Thyroid gland (tissue), 4 donors: ENCODE results near the gene ZCCHC4. TPM values are rescaled to one million over a fixed set of nuclear protein-coding genes. Genes with fewer than 3 reads are reported as not detected.
"Not testable (repeated sequence)": the region's sequence is repeated elsewhere in the genome, so short reads cannot be mapped to it uniquely, and the experiment has no call there.

ENCODE experiments used
- DNase-seq, 2 donors: peaks; one replicate each; pipeline ENCODE4 v3.0.0-alpha.2; 2019
- H3K27ac ChIP-seq, 3 donors: fragments of 200-600 bp; sonication (generic); 1 replicate in 2 of 3; 2 replicates in 1 of 3; pipeline ENCODE4 v1.5.1; 2016 to 2019; ENCODE audit warnings: mild to moderate bottlenecking in 1 of 3, moderate library complexity in 1 of 3
- H3K27me3 ChIP-seq: fragments of 200-600 bp; sonication (generic); one replicate; pipeline ENCODE4 v1.5.1; 2019
- H3K36me3 ChIP-seq, 2 donors: fragments of 200-600 bp; sonication (generic); one replicate each; pipeline ENCODE4 v1.5.1; 2016 to 2019
- H3K4me1 ChIP-seq, 2 donors: fragments of 200-600 bp; sonication (generic); one replicate each; pipeline ENCODE4 v1.5.1; 2017 to 2019
- H3K4me3 ChIP-seq, 3 donors: fragments of 200-600 bp; sonication (generic); replicated peaks in 1 of 3; 1 replicate in 2 of 3; 2 replicates in 1 of 3; pipeline ENCODE4 v1.5.1; 2016; ENCODE audit warnings: mild to moderate bottlenecking in 1 of 3
- H3K9me3 ChIP-seq: fragments of 200-600 bp; sonication (generic); one replicate; pipeline ENCODE4 v1.5.1; 2017
- CTCF ChIP-seq, 6 experiments: fragments of 200-600 bp in 3 of 6; fragments of 450-650 bp in 3 of 6; sonication (generic) in 3 of 6; IDR thresholded peaks; one replicate each; pipeline ENCODE4 v1.5.1; 2016 to 2019; ENCODE audit warnings: antibody characterized with exemption in 6 of 6, mild to moderate bottlenecking in 2 of 6, inconsistent platforms in 1 of 6, moderate library complexity in 1 of 6
- POLR2A ChIP-seq, 2 donors: fragments of 450-650 bp; IDR thresholded peaks; one replicate each; pipeline ENCODE4 v1.6.1; 2017; ENCODE audit warnings: antibody characterized with exemption in 2 of 2, mild to moderate bottlenecking in 2 of 2, moderate library complexity in 1 of 2
- WGBS, 2 donors: methylation state at CpG; one replicate each; pipeline ENCODE4 v1.1.5; 2017; 5-methylcytosine and 5-hydroxymethylcytosine counted together
- intact Hi-C: fragments of 100-400 bp; cut with DNase I; formaldehyde crosslinking; loops from one replicate; pipeline ENCODE4 v1.15.1; 2023
- total RNA-seq, 4 donors: library from RNA; depleted of rRNA; stranded (reverse); fragments of >200 nt; gene quantifications; one replicate each; pipeline ENCODE4 v1.2.3, GENCODE V29; 2016

The ZCCHC4 gene
- total RNA-seq, 4 donors from 2014 or later, result 9.3 to 19.5 (median 13.4) TPM

DNA sequence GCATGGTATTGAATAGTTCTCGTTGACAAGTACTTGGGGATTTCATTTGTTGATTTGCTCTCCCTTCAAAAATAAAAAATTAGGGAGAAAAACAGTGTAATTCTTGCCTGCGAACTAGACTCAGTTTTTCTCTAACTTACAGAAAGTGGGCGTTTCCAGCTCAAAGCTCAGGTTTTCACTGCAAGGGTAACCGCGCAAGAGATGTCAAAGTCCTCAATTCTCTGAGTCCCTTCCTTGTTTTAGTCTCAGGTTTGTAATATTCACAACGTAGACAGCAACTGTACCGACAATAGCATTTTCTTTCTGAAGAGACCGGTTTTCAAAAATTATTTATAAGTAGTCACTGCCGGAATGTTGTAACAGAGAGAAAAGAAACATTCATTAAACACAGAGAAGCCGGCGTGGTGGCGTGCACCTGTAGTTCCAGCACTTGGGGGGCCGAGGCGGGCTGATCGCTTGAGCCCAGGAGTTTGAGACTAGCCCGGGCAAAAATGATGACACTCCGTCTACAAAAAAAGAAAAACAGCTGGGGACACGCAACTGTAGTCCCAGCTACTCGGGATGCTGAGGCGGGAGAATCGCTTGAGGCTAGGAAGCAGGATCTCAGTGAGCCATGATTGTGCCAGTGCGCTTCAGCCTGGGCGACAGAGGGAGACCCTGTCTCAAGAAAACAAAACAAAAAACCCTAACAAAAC, 774 bp downstream of the ZCCHC4 start:
- H3K4me1 ChIP-seq, result peaks cover 5 to 7% of the 10 kb centered on the region in 2 donors
- no peaks in the 10 kb centered on the region for H3K9me3 ChIP-seq
- no peak for TF ChIP-seq CTCF (IDR thresholded peaks at IDR 0.05)
- no peak for TF ChIP-seq POLR2A (IDR thresholded peaks at IDR 0.05)
- no peaks in the 10 kb centered on the region for H3K27me3 ChIP-seq
- H3K4me3 ChIP-seq, result peak overlapping the region; percentile 12 to 60 (median 48)
- H3K27ac ChIP-seq, result peak overlapping the region in 2 of 3 donors; percentile 47 to 50
- intact Hi-C loops, result loop anchor here (5.0 to 10.0 kb wide), 2 partner anchors 61 to 81 kb away; partner anchors contain the start of genes ANAPC4 and PI4K2B
- DNase-seq, result no peak
- no peaks in the 10 kb centered on the region for H3K36me3 ChIP-seq
- 22 to 24% methylated on average over 23 of the region's 23 CpGs for WGBS, 2 donors

GRCh38 chr4:25320336-25320735, 7.8 kb downstream of the ZCCHC4 start:
- no peak for TF ChIP-seq POLR2A (IDR thresholded peaks at IDR 0.05)
- no peak for TF ChIP-seq CTCF (IDR thresholded peaks at IDR 0.05)
- 78 to 85% methylated on average over 2 of the region's 2 CpGs for WGBS, 2 donors
- Histone ChIP-seq H3K4me3 (no peak overlapping the region), H3K9me3 (no peaks in the 10 kb centered on the region), H3K27me3 (no peaks in the 10 kb centered on the region), H3K27ac (no peak overlapping the region), H3K36me3 (peaks cover 0 to 9% of the 10 kb centered on the region in 2 donors), H3K4me1 (no peaks in the 10 kb centered on the region)
- intact Hi-C loops, result no loop called here
- no peak for DNase-seq

DNA sequence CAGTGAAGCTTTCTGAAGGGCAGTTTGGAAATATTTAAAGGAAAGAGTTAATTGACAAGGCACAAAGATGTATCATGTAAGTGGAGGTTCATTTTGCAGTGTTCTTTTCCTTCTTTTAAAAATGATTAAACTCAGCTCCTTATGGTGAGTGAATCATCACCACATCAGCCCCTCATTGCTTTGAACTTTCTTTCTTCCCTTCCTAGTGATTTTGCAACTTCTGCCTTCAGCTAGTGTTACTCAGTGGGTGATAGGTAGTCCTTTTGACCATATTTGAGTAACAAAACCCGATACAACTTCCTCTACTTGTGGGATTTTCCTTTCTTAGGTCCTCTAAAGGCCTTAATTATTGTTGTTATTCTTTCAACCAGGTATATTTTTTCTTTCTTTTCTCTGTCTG, 8.2 kb downstream of the ZCCHC4 start:
- H3K27me3 ChIP-seq, result no peaks in the 10 kb centered on the region
- DNase-seq, result no peak
- H3K36me3 ChIP-seq, result peaks cover 0 to 9% of the 10 kb centered on the region in 2 donors
- H3K27ac ChIP-seq, result no peak overlapping the region
- H3K4me3 ChIP-seq, result no peak overlapping the region
- TF ChIP-seq CTCF (IDR thresholded peaks at IDR 0.05), result no peak
- TF ChIP-seq POLR2A (IDR thresholded peaks at IDR 0.05), result no peak
- intact Hi-C loops, result no loop called here
- no peaks in the 10 kb centered on the region for H3K9me3 ChIP-seq
- 75% methylated on average over 1 of the region's 1 CpG for WGBS, 2 donors
- H3K4me1 ChIP-seq, result no peaks in the 10 kb centered on the region

GRCh38 chr4:25321703-25322102, 9.1 kb downstream of the ZCCHC4 start:
- Histone ChIP-seq H3K4me1 (no peaks in the 10 kb centered on the region), H3K27me3 (no peaks in the 10 kb centered on the region), H3K9me3 (no peaks in the 10 kb centered on the region), H3K36me3 (peaks cover 0 to 9% of the 10 kb centered on the region in 2 donors), H3K4me3 (no peak overlapping the region), H3K27ac (no peak overlapping the region)
- DNase-seq, result no peak
- TF ChIP-seq POLR2A (IDR thresholded peaks at IDR 0.05), result no peak
- no peak for TF ChIP-seq CTCF (IDR thresholded peaks at IDR 0.05)
- WGBS, 2 donors, result 94 to 95% methylated on average over 3 of the region's 3 CpGs
- intact Hi-C loops, result no loop called here

DNA sequence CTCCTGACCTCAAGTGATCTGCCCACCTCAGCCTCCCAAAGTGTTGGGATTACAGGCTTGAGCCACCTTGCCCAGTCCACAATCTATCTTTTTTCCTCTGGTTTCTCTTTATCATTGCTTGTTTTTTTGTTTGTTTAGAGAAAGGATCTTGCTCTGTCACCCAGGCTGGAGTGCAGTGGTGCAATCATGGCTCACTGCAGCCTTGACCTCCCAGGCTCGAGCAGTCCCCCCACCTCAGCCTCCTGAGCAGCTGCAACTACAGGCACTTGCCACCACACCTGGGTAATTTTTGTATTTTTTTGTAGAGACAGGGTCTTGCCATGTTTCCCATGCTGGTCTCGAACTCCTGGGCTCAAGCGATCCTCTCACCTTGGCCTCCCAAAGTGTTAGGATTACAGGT, 15.9 kb downstream of the ZCCHC4 start:
- intact Hi-C loops, H3K36me3 ChIP-seq, H3K27ac ChIP-seq, H3K9me3 ChIP-seq, H3K27me3 ChIP-seq, H3K4me1 ChIP-seq, DNase-seq, H3K4me3 ChIP-seq: not testable (repeated sequence)
- 88 to 97% methylated on average over 3 of the region's 3 CpGs for WGBS, 2 donors
